ENCODE data around the gene ALDH1B1. TPM values are rescaled to one million over a fixed set of nuclear protein-coding genes. Genes with fewer than 3 reads are reported as not detected.

ALDH1B1 gene
- total and polyA plus RNA-seq, 2 donors (not counting 3 experiments of a cell fraction or from before 2014, with no cell fraction given) = 11.5 to 20.5 TPM

GRCh38 chr9:38386319-38386895, 6.1 kb upstream of the ALDH1B1 start:
- BruUV-seq (replicated peaks) = no TSS peak
- Histone ChIP-seq H4K20me1 (replicated peaks; ENCODE audit: control insufficient read depth, extremely low read depth, insufficient read depth, low read length) (no peaks in the 10 kb centered on the region), H3K27me3 (ENCODE audit: control insufficient read depth in 2 of 2, insufficient read depth in 2 of 2, low read length in 2 of 2) (peaks cover 4 to 7% of the 10 kb centered on the region in 2 experiments), H3K4me1 (ENCODE audit: control insufficient read depth, extremely low read depth, insufficient read depth, low read length) (no peaks in the 10 kb centered on the region), H3K4me2 (ENCODE audit: insufficient read depth, low read length) (no peak overlapping the region), H3K4me3 (replicated peaks in 1 of 3; ENCODE audit: insufficient read depth in 1 of 3, low read depth in 1 of 3, low read length in 3 of 3) (no peak overlapping the region), H3K9me1 (replicated peaks; ENCODE audit: control insufficient read depth, extremely low read depth, insufficient read depth, low read length) (no peaks in the 10 kb centered on the region), H3K9ac (replicated peaks; ENCODE audit: extremely low read depth, insufficient read depth, low read length) (no peak overlapping the region), H3K36me3 (ENCODE audit: control insufficient read depth in 2 of 2, extremely low read depth in 1 of 2, insufficient read depth in 2 of 2, low read length in 2 of 2) (no peaks in the 10 kb centered on the region), H3K9me3 (replicated peaks; ENCODE audit: control insufficient read depth, insufficient read depth, low read length) (no peaks in the 10 kb centered on the region), H2AFZ (ENCODE audit: low read depth, low read length) (no peak overlapping the region), H3K79me2 (ENCODE audit: control insufficient read depth, insufficient read depth, low read length) (no peaks in the 10 kb centered on the region), H3K27ac (ENCODE audit: insufficient read depth, low read depth, low read length) (no peak overlapping the region)
- no peak for TF ChIP-seq FOS (IDR thresholded peaks at IDR 0.05; ENCODE audit: borderline replicate concordance, insufficient read depth, low read length)
- TF ChIP-seq JUN (IDR thresholded peaks at IDR 0.05; ENCODE audit: borderline replicate concordance, insufficient read depth, insufficient read length, low read depth) = no peak
- TF ChIP-seq CTCF (IDR thresholded peaks at IDR 0.05; ENCODE audit: extremely low read depth in 1 of 2, insufficient read depth in 1 of 2, low read depth in 1 of 2, low read length in 2 of 2) = no peak
- no peak for TF ChIP-seq GATA2 (IDR thresholded peaks at IDR 0.05; ENCODE audit: insufficient read depth, insufficient read length, low read depth, low read length)
- TF ChIP-seq MYC (IDR thresholded peaks at IDR 0.05; ENCODE audit: low read depth, low read length) = no peak
- TF ChIP-seq POLR2A (IDR thresholded peaks at IDR 0.05; ENCODE audit: low read depth, low read length) = no peak
- no peak for TF ChIP-seq MAX (IDR thresholded peaks at IDR 0.05; ENCODE audit: insufficient read depth, insufficient read length)
- TF ChIP-seq POLR2AphosphoS5 (IDR thresholded peaks at IDR 0.05; ENCODE audit: insufficient read depth, low read depth, low read length) = no peak
- no peak for TF ChIP-seq EZH2 (IDR thresholded peaks at IDR 0.05; ENCODE audit: borderline replicate concordance, low read depth, low read length, severe bottlenecking)
- dilution Hi-C loops (cut with MboI; ENCODE audit: extremely low pct_ligation_motif_present, low sequenced_read_pairs) (no loop called here), intact Hi-C loops (cut with micrococcal nuclease) (no loop called here)
- no peak for FAIRE-seq
- POLR2A ChIA-PET = no interaction called here
- CTCF ChIA-PET = no interaction called here
- no peak for DNase-seq (ENCODE audit: low read depth, low spot score)

All from endothelial cell of umbilical vein (primary cell).